SU-DHL-6 (cell line): ENCODE data around the gene SPATA2.

Source experiments
- EZH2phosphoT487 ChIP-seq: fragments of 200-600 bp; sonication (generic), shearing (Covaris generic); conservative IDR thresholded peaks from 2 replicates; pipeline ENCODE4 v1.6.1; 2018; ENCODE audit warnings: mild to moderate bottlenecking, antibody characterized with exemption, low read length, moderate library complexity, mixed read lengths
- TF ChIP-seq, protein P1 (sequence below): fragments of 200-600 bp; sonication (generic); IDR thresholded peaks from one replicate; pipeline ENCODE4 v1.5.1; 2017; ENCODE audit warnings: antibody characterized with exemption, mild to moderate bottlenecking, low read length, moderate library complexity; ENCODE audit not compliant: insufficient read depth, poor library complexity, severe bottlenecking

DNA sequence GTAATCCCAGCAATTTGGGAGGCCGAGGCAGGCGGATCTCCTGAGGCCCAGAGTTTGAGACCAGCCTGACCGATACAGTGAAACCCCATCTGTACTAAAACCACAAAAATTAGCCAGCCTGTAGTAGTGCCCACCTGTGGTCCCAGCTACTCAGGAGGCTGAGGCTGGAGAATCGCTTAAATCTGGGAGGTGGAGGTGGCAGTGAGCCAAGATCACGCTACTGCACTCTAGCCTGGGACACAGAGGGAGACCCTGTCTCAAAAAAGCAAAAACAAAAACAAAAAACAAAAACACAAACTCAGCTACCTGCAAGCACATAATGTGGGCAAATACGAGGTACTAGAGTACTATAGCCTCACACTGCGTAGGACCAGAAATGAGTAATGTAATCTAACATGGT, 3.7 kb upstream of the SPATA2 start:
- TF ChIP-seq, protein P1, sequence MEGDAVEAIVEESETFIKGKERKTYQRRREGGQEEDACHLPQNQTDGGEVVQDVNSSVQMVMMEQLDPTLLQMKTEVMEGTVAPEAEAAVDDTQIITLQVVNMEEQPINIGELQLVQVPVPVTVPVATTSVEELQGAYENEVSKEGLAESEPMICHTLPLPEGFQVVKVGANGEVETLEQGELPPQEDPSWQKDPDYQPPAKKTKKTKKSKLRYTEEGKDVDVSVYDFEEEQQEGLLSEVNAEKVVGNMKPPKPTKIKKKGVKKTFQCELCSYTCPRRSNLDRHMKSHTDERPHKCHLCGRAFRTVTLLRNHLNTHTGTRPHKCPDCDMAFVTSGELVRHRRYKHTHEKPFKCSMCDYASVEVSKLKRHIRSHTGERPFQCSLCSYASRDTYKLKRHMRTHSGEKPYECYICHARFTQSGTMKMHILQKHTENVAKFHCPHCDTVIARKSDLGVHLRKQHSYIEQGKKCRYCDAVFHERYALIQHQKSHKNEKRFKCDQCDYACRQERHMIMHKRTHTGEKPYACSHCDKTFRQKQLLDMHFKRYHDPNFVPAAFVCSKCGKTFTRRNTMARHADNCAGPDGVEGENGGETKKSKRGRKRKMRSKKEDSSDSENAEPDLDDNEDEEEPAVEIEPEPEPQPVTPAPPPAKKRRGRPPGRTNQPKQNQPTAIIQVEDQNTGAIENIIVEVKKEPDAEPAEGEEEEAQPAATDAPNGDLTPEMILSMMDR = no peak
- TF ChIP-seq EZH2phosphoT487 = no peak
